ENCODE results near the gene MLST8. TPM values are rescaled to one million over a fixed set of nuclear protein-coding genes. Genes with fewer than 3 reads are reported as not detected.

The MLST8 gene
- polyA plus RNA-seq, 2 donors = 27.8 to 38.3 TPM

DNA sequence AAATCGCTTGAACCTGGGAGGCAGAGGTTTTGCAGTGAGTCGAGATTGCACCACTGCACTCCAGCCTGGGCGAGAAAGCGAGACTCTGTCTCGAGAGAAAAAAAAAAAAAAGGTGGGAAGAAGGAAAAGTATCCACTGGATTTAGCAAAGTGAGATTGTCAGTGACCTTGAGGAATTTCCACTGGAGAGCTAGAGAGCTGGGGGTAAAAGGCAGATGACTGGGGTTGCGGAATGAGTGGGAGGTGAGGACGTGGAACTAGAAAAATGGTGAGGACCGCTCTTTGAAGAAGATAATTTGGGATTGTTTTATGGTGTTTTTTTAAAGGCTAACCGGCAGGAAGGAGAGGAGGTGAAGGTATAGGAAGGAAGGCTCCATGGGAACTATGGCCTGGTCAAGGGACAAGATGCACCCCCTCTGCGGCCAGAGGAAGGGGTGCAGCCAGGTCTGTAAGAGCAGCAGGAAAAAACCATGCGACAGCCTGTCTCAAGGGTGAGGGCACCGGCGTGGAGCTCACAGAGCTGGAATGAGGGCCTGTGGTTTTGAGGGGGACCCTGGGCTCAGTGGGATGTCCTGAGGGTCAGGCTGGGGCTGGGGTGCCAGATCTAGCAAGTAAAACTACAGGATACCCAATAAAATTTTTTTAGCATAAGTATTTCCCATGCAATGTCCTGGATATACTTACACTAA is 694 bp upstream of the MLST8 start:
- Histone ChIP-seq H3K4me3 (ENCODE audit: low read depth in 1 of 2, low read length in 2 of 2) (peak overlapping the region; percentile 68 to 97), H3K9me3 (ENCODE audit: control insufficient read depth in 2 of 2, insufficient read depth in 1 of 2, low read depth in 1 of 2, low read length in 1 of 2) (no peaks in the 10 kb centered on the region), H3K27me3 (ENCODE audit: control insufficient read depth in 1 of 2, insufficient read depth in 2 of 2, low read length in 2 of 2) (no peaks in the 10 kb centered on the region), H3K4me1 (ENCODE audit: control insufficient read depth in 2 of 2, insufficient read depth in 2 of 2, low read length in 1 of 2) (peaks cover 7 to 11% of the 10 kb centered on the region in 2 donors), H3K27ac (ENCODE audit: low read depth in 2 of 2, low read length in 1 of 2) (peak overlapping the region; percentile 84 to 98), H3K36me3 (ENCODE audit: control insufficient read depth in 2 of 2, insufficient read depth in 2 of 2, low read length in 1 of 2) (peaks cover 0 to 19% of the 10 kb centered on the region in 2 donors)
- 82 to 88% methylated on average over 13 of the region's 13 CpGs for WGBS, 2 donors

DNA sequence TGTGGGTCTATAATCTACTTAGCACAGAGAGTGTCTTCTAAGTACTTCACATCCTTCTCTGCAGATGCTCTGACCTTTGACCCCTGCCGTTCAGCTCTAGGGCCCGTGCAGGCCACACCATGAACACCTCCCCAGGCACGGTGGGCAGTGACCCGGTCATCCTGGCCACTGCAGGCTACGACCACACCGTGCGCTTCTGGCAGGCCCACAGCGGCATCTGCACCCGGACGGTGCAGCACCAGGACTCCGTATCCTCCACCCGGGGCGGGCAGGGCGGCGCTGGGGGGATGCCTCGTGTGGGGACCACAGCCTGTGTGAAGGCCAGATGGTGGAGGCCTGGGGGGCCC is 686 bp downstream of the MLST8 start:
- Histone ChIP-seq H3K27me3 (ENCODE audit: control insufficient read depth in 1 of 2, insufficient read depth in 2 of 2, low read length in 2 of 2) (no peaks in the 10 kb centered on the region), H3K4me3 (ENCODE audit: low read depth in 1 of 2, low read length in 2 of 2) (peak overlapping the region; percentile 68 to 97), H3K4me1 (ENCODE audit: control insufficient read depth in 2 of 2, insufficient read depth in 2 of 2, low read length in 1 of 2) (peaks cover 7 to 11% of the 10 kb centered on the region in 2 donors), H3K27ac (ENCODE audit: low read depth in 2 of 2, low read length in 1 of 2) (peak overlapping the region in 1 of 2 donors; percentile 98), H3K9me3 (ENCODE audit: control insufficient read depth in 2 of 2, insufficient read depth in 1 of 2, low read depth in 1 of 2, low read length in 1 of 2) (no peaks in the 10 kb centered on the region), H3K36me3 (ENCODE audit: control insufficient read depth in 2 of 2, insufficient read depth in 2 of 2, low read length in 1 of 2) (peaks cover 0 to 24% of the 10 kb centered on the region in 2 donors)
- WGBS, 2 donors = 5 to 8% methylated on average over 13 to 16 of the region's 16 CpGs

DNA sequence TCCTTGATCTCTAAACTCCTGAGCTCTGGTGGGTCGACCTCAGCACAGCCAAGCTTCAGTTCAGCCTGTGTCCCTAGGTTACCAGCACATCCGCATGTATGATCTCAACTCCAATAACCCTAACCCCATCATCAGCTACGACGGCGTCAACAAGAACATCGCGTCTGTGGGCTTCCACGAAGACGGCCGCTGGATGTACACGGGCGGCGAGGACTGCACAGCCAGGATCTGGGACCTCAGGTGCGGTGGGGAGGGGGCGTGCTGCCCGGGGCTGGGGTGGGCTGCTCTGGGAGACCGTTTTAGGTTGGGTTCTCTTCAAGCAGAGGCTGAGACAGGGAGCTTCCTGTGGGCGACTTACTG is 1.1 kb downstream of the MLST8 start:
- Histone ChIP-seq H3K27me3 (ENCODE audit: control insufficient read depth in 1 of 2, insufficient read depth in 2 of 2, low read length in 2 of 2) (no peaks in the 10 kb centered on the region), H3K4me1 (ENCODE audit: control insufficient read depth in 2 of 2, insufficient read depth in 2 of 2, low read length in 1 of 2) (peaks cover 7 to 11% of the 10 kb centered on the region in 2 donors), H3K4me3 (ENCODE audit: low read depth in 1 of 2, low read length in 2 of 2) (peak overlapping the region; percentile 68 to 97), H3K9me3 (ENCODE audit: control insufficient read depth in 2 of 2, insufficient read depth in 1 of 2, low read depth in 1 of 2, low read length in 1 of 2) (no peaks in the 10 kb centered on the region), H3K36me3 (ENCODE audit: control insufficient read depth in 2 of 2, insufficient read depth in 2 of 2, low read length in 1 of 2) (peaks cover 0 to 24% of the 10 kb centered on the region in 2 donors), H3K27ac (ENCODE audit: low read depth in 2 of 2, low read length in 1 of 2) (no peak overlapping the region)
- 76 to 80% methylated on average over 18 of the region's 18 CpGs for WGBS, 2 donors

DNA sequence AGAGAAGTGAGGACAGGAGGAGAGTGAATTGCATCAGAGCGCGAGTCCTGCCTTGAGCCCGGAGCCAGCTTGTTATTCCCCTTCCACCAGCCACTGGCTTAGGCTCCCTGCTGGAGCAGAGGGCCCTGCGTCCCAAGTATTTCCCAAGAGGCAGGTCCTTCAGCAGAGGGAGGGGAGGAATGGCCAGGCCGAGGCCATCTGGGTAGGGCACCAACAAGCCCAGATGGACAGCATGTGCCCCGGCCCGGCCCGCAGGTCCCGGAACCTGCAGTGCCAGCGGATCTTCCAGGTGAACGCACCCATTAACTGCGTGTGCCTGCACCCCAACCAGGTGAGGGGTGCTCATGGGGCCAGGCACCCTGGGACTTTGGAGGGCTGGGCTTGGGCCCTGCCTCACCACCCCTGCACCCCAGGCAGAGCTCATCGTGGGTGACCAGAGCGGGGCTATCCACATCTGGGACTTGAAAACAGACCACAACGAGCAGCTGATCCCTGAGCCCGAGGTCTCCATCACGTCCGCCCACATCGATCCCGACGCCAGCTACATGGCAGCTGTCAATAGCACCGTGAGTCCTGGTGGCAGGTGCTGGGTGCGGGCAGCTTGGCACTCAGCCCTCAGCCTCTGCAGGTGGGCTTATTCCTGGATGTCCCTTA is 1.7 kb downstream of the MLST8 start:
- H3K9me3 ChIP-seq (ENCODE audit: control insufficient read depth in 2 of 2, insufficient read depth in 1 of 2, low read depth in 1 of 2, low read length in 1 of 2) = no peaks in the 10 kb centered on the region
- no peaks in the 10 kb centered on the region for H3K27me3 ChIP-seq (ENCODE audit: control insufficient read depth in 1 of 2, insufficient read depth in 2 of 2, low read length in 2 of 2)
- WGBS, 2 donors = 90 to 92% methylated on average over 23 of the region's 23 CpGs
- H3K4me3 ChIP-seq (ENCODE audit: low read depth in 1 of 2, low read length in 2 of 2) = no peak overlapping the region
- no peak overlapping the region for H3K27ac ChIP-seq (ENCODE audit: low read depth in 2 of 2, low read length in 1 of 2)
- H3K36me3 ChIP-seq (ENCODE audit: control insufficient read depth in 2 of 2, insufficient read depth in 2 of 2, low read length in 1 of 2) = peaks cover 0 to 26% of the 10 kb centered on the region in 2 donors
- peaks cover 7 to 12% of the 10 kb centered on the region in 2 donors for H3K4me1 ChIP-seq (ENCODE audit: control insufficient read depth in 2 of 2, insufficient read depth in 2 of 2, low read length in 1 of 2)

DNA sequence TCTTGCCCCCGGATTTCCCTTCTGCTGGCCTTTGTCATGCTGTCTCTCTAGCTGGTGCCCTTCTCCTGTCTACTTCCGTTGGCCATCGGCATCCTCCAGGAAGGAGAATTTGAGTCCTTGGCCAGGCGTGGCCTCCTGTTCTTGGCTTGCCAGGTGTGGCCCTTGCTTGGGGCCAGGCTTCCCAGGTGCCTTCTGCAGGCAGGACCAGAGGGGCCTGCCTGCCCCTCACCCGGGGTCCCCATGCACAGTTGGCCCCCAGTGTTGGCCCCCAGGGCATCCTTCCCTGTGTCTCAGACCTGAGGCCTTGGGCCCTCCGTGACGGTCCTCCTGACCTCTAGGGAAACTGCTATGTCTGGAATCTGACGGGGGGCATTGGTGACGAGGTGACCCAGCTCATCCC is 2.6 kb downstream of the MLST8 start:
- Histone ChIP-seq H3K27me3 (ENCODE audit: control insufficient read depth in 1 of 2, insufficient read depth in 2 of 2, low read length in 2 of 2) (no peaks in the 10 kb centered on the region), H3K4me3 (ENCODE audit: low read depth in 1 of 2, low read length in 2 of 2) (no peak overlapping the region), H3K36me3 (ENCODE audit: control insufficient read depth in 2 of 2, insufficient read depth in 2 of 2, low read length in 1 of 2) (peaks cover 0 to 27% of the 10 kb centered on the region in 2 donors), H3K27ac (ENCODE audit: low read depth in 2 of 2, low read length in 1 of 2) (no peak overlapping the region), H3K9me3 (ENCODE audit: control insufficient read depth in 2 of 2, insufficient read depth in 1 of 2, low read depth in 1 of 2, low read length in 1 of 2) (no peaks in the 10 kb centered on the region), H3K4me1 (ENCODE audit: control insufficient read depth in 2 of 2, insufficient read depth in 2 of 2, low read length in 1 of 2) (peaks cover 7 to 22% of the 10 kb centered on the region in 2 donors)
- WGBS, 2 donors = 89 to 93% methylated on average over 9 of the region's 9 CpGs

DNA sequence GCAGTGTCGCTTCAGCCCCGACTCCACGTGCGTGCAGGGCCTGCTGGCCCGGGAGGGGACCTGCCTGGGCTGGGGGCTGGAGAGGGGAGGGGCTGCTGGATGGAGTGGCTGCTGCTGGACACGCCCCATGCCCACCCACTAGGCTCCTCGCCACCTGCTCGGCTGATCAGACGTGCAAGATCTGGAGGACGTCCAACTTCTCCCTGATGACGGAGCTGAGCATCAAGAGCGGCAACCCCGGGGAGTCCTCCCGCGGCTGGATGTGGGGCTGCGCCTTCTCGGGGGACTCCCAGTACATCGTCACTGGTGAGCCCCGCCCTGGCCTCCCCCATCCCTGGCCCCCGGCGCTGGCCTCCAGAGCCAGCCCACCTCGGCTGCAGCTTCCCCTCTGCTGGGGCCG is 3.1 kb downstream of the MLST8 start:
- Histone ChIP-seq H3K27me3 (ENCODE audit: control insufficient read depth in 1 of 2, insufficient read depth in 2 of 2, low read length in 2 of 2) (no peaks in the 10 kb centered on the region), H3K27ac (ENCODE audit: low read depth in 2 of 2, low read length in 1 of 2) (no peak overlapping the region), H3K4me3 (ENCODE audit: low read depth in 1 of 2, low read length in 2 of 2) (no peak overlapping the region), H3K4me1 (ENCODE audit: control insufficient read depth in 2 of 2, insufficient read depth in 2 of 2, low read length in 1 of 2) (peaks cover 7 to 26% of the 10 kb centered on the region in 2 donors), H3K9me3 (ENCODE audit: control insufficient read depth in 2 of 2, insufficient read depth in 1 of 2, low read depth in 1 of 2, low read length in 1 of 2) (no peaks in the 10 kb centered on the region), H3K36me3 (ENCODE audit: control insufficient read depth in 2 of 2, insufficient read depth in 2 of 2, low read length in 1 of 2) (peaks cover 0 to 27% of the 10 kb centered on the region in 2 donors)
- WGBS, 2 donors = 79 to 83% methylated on average over 23 of the region's 23 CpGs

DNA sequence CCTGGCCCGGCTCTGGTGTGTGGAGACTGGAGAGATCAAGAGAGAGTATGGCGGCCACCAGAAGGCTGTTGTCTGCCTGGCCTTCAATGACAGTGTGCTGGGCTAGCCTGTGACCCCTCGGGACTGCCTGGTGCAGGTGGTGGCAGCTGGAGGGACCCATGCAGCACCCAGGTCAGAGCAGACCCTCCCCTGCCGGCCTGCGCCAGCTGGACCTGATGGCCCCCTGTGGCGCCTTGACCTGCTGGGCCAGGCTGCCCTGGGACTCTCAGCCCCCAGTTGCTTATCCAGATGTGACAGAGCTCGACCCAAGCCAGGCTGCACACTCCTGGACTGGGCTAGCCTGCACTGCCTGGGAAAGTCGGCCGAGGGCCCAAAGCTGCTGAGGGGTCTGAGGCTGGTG is 3.5 kb downstream of the MLST8 start:
- WGBS, 2 donors = 93 to 97% methylated on average over 9 of the region's 9 CpGs
- Histone ChIP-seq H3K36me3 (ENCODE audit: control insufficient read depth in 2 of 2, insufficient read depth in 2 of 2, low read length in 1 of 2) (peaks cover 0 to 27% of the 10 kb centered on the region in 2 donors), H3K4me1 (ENCODE audit: control insufficient read depth in 2 of 2, insufficient read depth in 2 of 2, low read length in 1 of 2) (peaks cover 7 to 29% of the 10 kb centered on the region in 2 donors), H3K4me3 (ENCODE audit: low read depth in 1 of 2, low read length in 2 of 2) (no peak overlapping the region), H3K27me3 (ENCODE audit: control insufficient read depth in 1 of 2, insufficient read depth in 2 of 2, low read length in 2 of 2) (no peaks in the 10 kb centered on the region), H3K9me3 (ENCODE audit: control insufficient read depth in 2 of 2, insufficient read depth in 1 of 2, low read depth in 1 of 2, low read length in 1 of 2) (no peaks in the 10 kb centered on the region), H3K27ac (ENCODE audit: low read depth in 2 of 2, low read length in 1 of 2) (no peak overlapping the region)

DNA sequence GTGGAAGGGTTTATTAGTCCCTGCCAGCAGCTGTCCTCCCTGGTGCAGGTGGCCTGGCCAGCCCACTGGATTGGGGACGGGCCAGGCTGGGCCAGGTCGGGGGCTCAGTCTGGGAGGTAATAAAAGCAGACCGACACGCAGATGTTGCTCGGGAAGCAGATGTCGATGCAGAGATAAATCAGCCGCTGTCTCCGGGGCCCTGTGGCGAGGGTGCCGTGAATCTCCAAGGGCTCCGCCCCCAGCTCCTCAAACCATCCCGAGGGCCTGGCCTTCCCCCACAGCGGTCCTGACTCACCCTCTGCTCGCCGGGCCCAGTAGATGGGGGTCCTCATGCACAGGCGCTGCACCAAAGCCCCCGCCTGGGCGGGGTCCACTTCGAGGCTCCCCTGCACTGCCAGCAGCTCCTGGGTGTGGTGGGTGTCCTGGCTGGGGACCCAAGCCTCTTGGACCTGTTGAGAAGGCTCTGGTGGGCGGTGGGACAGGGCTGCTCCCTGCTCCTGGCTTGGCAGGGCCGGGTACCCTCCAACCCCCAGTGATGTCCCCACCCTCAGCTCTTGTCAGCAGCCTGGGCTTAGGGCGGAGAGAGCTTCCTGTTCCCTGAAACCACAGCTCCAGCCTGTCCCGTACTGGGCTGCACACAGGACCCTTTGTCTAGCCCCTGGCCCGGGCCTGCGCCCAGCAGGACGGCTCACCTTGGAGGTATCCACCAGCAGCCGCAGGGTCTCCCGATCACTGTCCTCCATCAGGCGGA is 4.2 kb downstream of the MLST8 start:
- WGBS, 2 donors = 88 to 90% methylated on average over 29 of the region's 29 CpGs
- Histone ChIP-seq H3K4me3 (ENCODE audit: low read depth in 1 of 2, low read length in 2 of 2) (no peak overlapping the region), H3K4me1 (ENCODE audit: control insufficient read depth in 2 of 2, insufficient read depth in 2 of 2, low read length in 1 of 2) (peaks cover 7 to 30% of the 10 kb centered on the region in 2 donors), H3K9me3 (ENCODE audit: control insufficient read depth in 2 of 2, insufficient read depth in 1 of 2, low read depth in 1 of 2, low read length in 1 of 2) (no peaks in the 10 kb centered on the region), H3K36me3 (ENCODE audit: control insufficient read depth in 2 of 2, insufficient read depth in 2 of 2, low read length in 1 of 2) (peaks cover 0 to 27% of the 10 kb centered on the region in 2 donors), H3K27ac (ENCODE audit: low read depth in 2 of 2, low read length in 1 of 2) (no peak overlapping the region), H3K27me3 (ENCODE audit: control insufficient read depth in 1 of 2, insufficient read depth in 2 of 2, low read length in 2 of 2) (no peaks in the 10 kb centered on the region)

DNA sequence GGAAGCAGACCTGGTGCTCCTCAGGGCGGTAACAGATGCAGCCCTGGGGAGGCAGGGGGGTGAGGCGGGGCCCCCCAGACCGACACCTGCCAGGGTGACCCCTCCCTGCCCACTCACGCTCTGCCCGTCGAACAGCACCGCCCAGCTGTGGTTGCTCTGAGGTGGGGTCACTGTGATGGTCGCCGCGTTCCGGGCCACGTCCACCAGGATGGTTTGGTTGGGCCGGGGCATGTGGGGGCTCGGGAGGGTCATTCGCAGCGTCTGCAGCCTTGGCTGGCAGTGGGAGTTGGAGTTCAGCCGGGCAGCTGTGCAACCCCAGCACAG is 4.7 kb downstream of the MLST8 start:
- Histone ChIP-seq H3K9me3 (ENCODE audit: control insufficient read depth in 2 of 2, insufficient read depth in 1 of 2, low read depth in 1 of 2, low read length in 1 of 2) (no peaks in the 10 kb centered on the region), H3K4me1 (ENCODE audit: control insufficient read depth in 2 of 2, insufficient read depth in 2 of 2, low read length in 1 of 2) (peaks cover 7 to 27% of the 10 kb centered on the region in 2 donors), H3K27me3 (ENCODE audit: control insufficient read depth in 1 of 2, insufficient read depth in 2 of 2, low read length in 2 of 2) (no peaks in the 10 kb centered on the region), H3K4me3 (ENCODE audit: low read depth in 1 of 2, low read length in 2 of 2) (no peak overlapping the region), H3K36me3 (ENCODE audit: control insufficient read depth in 2 of 2, insufficient read depth in 2 of 2, low read length in 1 of 2) (peaks cover 0 to 27% of the 10 kb centered on the region in 2 donors), H3K27ac (ENCODE audit: low read depth in 2 of 2, low read length in 1 of 2) (no peak overlapping the region)
- 89 to 91% methylated on average over 14 to 17 of the region's 17 CpGs for WGBS, 2 donors
